Measurements from ENCODE around the gene SLC52A3. TPM values are rescaled to one million over a fixed set of nuclear protein-coding genes. Genes with fewer than 3 reads are reported as not detected.

The SLC52A3 gene
- total and polyA plus RNA-seq, 2 of the 13 experiments (the other 11 are each of a cell fraction or from before 2014, with no cell fraction given), result 0.03 TPM; not detected in 1

GRCh38 chr20:815914-816606 lies 47.8 kb upstream of the SLC52A3 start (continued):
- TF ChIP-seq, protein P1, sequence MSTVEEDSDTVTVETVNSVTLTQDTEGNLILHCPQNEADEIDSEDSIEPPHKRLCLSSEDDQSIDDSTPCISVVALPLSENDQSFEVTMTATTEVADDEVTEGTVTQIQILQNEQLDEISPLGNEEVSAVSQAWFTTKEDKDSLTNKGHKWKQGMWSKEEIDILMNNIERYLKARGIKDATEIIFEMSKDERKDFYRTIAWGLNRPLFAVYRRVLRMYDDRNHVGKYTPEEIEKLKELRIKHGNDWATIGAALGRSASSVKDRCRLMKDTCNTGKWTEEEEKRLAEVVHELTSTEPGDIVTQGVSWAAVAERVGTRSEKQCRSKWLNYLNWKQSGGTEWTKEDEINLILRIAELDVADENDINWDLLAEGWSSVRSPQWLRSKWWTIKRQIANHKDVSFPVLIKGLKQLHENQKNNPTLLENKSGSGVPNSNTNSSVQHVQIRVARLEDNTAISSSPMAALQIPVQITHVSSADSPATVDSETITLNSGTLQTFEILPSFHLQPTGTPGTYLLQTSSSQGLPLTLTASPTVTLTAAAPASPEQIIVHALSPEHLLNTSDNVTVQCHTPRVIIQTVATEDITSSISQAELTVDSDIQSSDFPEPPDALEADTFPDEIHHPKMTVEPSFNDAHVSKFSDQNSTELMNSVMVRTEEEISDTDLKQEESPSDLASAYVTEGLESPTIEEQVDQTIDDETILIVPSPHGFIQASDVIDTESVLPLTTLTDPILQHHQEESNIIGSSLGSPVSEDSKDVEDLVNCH (CRISPR knock-in tag; IDR thresholded peaks at IDR 0.05), result no peak
- TF ChIP-seq CAMTA2 (CRISPR knock-in tag; IDR thresholded peaks at IDR 0.05; ENCODE audit: borderline replicate concordance) (no peak), PAWR (CRISPR knock-in tag; IDR thresholded peaks at IDR 0.05; ENCODE audit: borderline replicate concordance) (no peak), CBX2 (IDR thresholded peaks at IDR 0.05; ENCODE audit: low read depth, low read length) (no peak), CBX2 (CRISPR knock-in tag; IDR thresholded peaks at IDR 0.05; ENCODE audit: low read depth) (0 out of 2 replicates have a peak, but pooled peaks have one; percentile 32), ZNF207 (IDR thresholded peaks at IDR 0.05; ENCODE audit: borderline replicate concordance) (no peak), ZKSCAN1 (IDR thresholded peaks at IDR 0.05; ENCODE audit: low read length) (0 out of 2 replicates have a peak, but pooled peaks have one; percentile 33), BORCS8-MEF2B (CRISPR knock-in tag; IDR thresholded peaks at IDR 0.05) (peak; percentile 50; the same call in 1 of the 2 replicates), SCMH1 (CRISPR knock-in tag; IDR thresholded peaks at IDR 0.05; ENCODE audit: borderline replicate concordance) (no peak), SAP130 (CRISPR knock-in tag; IDR thresholded peaks at IDR 0.05; ENCODE audit: low read depth) (0 out of 2 replicates have a peak, but pooled peaks have one; percentile 10), SRSF1 (optimal IDR thresholded peaks at IDR 0.05; ENCODE audit: low read depth, low read length) (no peak), HOXD1 (CRISPR knock-in tag; IDR thresholded peaks at IDR 0.05) (no peak), SIN3B (IDR thresholded peaks at IDR 0.05; ENCODE audit: low read length) (0 out of 2 replicates have a peak, but pooled peaks have one; percentile 53), JUNB (CRISPR knock-in tag; IDR thresholded peaks at IDR 0.05; ENCODE audit: borderline replicate concordance) (no peak), ZNF552 (CRISPR knock-in tag; IDR thresholded peaks at IDR 0.05; ENCODE audit: borderline replicate concordance) (no peak), IRF2 (CRISPR knock-in tag; IDR thresholded peaks at IDR 0.05) (0 out of 2 replicates have a peak, but pooled peaks have one; percentile 20), SRSF9 (IDR thresholded peaks at IDR 0.05; ENCODE audit: borderline replicate concordance, insufficient read depth, low read depth, low read length, poor library complexity, severe bottlenecking) (no peak), ZC3H4 (CRISPR knock-in tag; IDR thresholded peaks at IDR 0.05; ENCODE audit: borderline replicate concordance) (no peak), ZNF282 (IDR thresholded peaks at IDR 0.05; ENCODE audit: partially characterized antibody) (no peak), MIER2 (CRISPR knock-in tag; IDR thresholded peaks at IDR 0.05) (peak; percentile 67; the same call in 1 of the 2 replicates), ZNF768 (CRISPR knock-in tag; IDR thresholded peaks at IDR 0.05) (no peak), ZNF598 (CRISPR knock-in tag; IDR thresholded peaks at IDR 0.05; ENCODE audit: borderline replicate concordance) (no peak), ZNF841 (CRISPR knock-in tag; IDR thresholded peaks at IDR 0.05; ENCODE audit: borderline replicate concordance) (no peak)
- TF ChIP-seq, protein P2, sequence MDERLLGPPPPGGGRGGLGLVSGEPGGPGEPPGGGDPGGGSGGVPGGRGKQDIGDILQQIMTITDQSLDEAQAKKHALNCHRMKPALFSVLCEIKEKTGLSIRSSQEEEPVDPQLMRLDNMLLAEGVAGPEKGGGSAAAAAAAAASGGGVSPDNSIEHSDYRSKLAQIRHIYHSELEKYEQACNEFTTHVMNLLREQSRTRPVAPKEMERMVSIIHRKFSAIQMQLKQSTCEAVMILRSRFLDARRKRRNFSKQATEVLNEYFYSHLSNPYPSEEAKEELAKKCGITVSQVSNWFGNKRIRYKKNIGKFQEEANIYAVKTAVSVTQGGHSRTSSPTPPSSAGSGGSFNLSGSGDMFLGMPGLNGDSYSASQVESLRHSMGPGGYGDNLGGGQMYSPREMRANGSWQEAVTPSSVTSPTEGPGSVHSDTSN (CRISPR knock-in tag; IDR thresholded peaks at IDR 0.05), result no peak
- TF ChIP-seq, protein P3, sequence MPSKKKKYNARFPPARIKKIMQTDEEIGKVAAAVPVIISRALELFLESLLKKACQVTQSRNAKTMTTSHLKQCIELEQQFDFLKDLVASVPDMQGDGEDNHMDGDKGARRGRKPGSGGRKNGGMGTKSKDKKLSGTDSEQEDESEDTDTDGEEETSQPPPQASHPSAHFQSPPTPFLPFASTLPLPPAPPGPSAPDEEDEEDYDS (CRISPR knock-in tag; IDR thresholded peaks at IDR 0.05), result peak; percentile 36; the same call in 1 of the 2 replicates
